ENCODE measurements around the gene IRS1.

GRCh38 chr2:226727251-226727650 is 72.4 kb downstream of the IRS1 start:
- TF ChIP-seq CTCF (optimal IDR thresholded peaks at IDR 0.05 in 1 of 3, IDR thresholded peaks at IDR 0.05 in 1 of 3, conservative IDR thresholded peaks at IDR 0.05 in 1 of 3; ENCODE audit: extremely low read depth in 1 of 3, insufficient read depth in 2 of 3, low read length in 3 of 3), result no peak
- TF ChIP-seq EZH2 (IDR thresholded peaks at IDR 0.05; ENCODE audit: low read length), result no peak

All from keratinocyte (primary cell).